SK-N-SH (cell line): ENCODE measurements around the gene TUBD1. TPM values are rescaled to one million over a fixed set of nuclear protein-coding genes. Genes with fewer than 3 reads are reported as not detected.

Experiments
- CTCF ChIA-PET: fragments of 300-600, 350-600 bp; formaldehyde crosslinking; extraction: SDS; loops from one replicate; lab custom pipeline; 2021; lab: Yijun Ruan, JAX
- POLR2A ChIA-PET: fragments of 350-600 bp; sonication (Branson Sonifier 250); formaldehyde crosslinking; extraction: SDS; loops from one replicate; lab custom pipeline; 2020; ENCODE audit warnings: antibody characterized with exemption, inconsistent platforms; lab: Yijun Ruan, JAX
- DNase-seq: peaks from one replicate; pipeline ENCODE4 v3.0.0; 2012
- H2AFZ ChIP-seq: fragments of 200-600 bp; sonication (generic); 2 replicates; pipeline ENCODE4 v1.8.1; 2016; ENCODE audit warnings: antibody characterized with exemption, mild to moderate bottlenecking, low read depth
- H3F3A ChIP-seq: fragments of 200-600 bp; sonication (generic); replicated peaks from 2 replicates; pipeline ENCODE3; 2016; ENCODE audit warnings: antibody characterized with exemption, mild to moderate bottlenecking; ENCODE audit not compliant: insufficient read depth
- H3K27ac ChIP-seq, 2 experiments: fragments of 200-500 bp in 1 of 2; fragments of 200-600 bp in 1 of 2; sonication (Bioruptor generic) in 1 of 2; sonication (generic), shearing (Covaris generic) in 1 of 2; 2 replicates each; pipeline versions ENCODE4 v1.5.1 to v1.6.1; 2014 to 2016; ENCODE audit warnings: low read depth in 2 of 2, inconsistent platforms in 1 of 2, low read length in 1 of 2, mild to moderate bottlenecking in 1 of 2, mixed read lengths in 1 of 2
- H3K27me3 ChIP-seq: fragments of 200-600 bp; sonication (generic), shearing (Covaris generic); 2 replicates; pipeline ENCODE4 v1.6.1; 2016; ENCODE audit warnings: mixed run types; ENCODE audit not compliant: insufficient read depth
- H3K36me3 ChIP-seq, 2 experiments: fragments of 200-500 bp in 1 of 2; fragments of 200-600 bp in 1 of 2; sonication (Bioruptor generic) in 1 of 2; sonication (generic) in 1 of 2; replicated peaks in 1 of 2; 2 replicates each; pipeline versions ENCODE3 to v1.5.1; 2014 to 2016; ENCODE audit warnings: low read length in 1 of 2, mild to moderate bottlenecking in 1 of 2; ENCODE audit not compliant: insufficient read depth in 2 of 2, control insufficient read depth in 1 of 2
- H3K4me1 ChIP-seq, 2 experiments: fragments of 200-500 bp in 1 of 2; fragments of 200-600 bp in 1 of 2; sonication (Bioruptor generic) in 1 of 2; sonication (generic), shearing (Covaris generic) in 1 of 2; 2 replicates each; pipeline versions ENCODE4 v1.5.1 to v1.6.1; 2014 to 2016; ENCODE audit warnings: low read depth in 1 of 2, low read length in 1 of 2, mixed run types in 1 of 2; ENCODE audit not compliant: insufficient read depth in 2 of 2, control insufficient read depth in 1 of 2
- H3K4me2 ChIP-seq: fragments of 200-600 bp; sonication (generic), shearing (Covaris generic); 2 replicates; pipeline ENCODE4 v1.6.1; 2017; ENCODE audit warnings: mixed run types
- H3K4me3 ChIP-seq, 2 experiments: fragments of 200-500 bp in 1 of 2; fragments of 200-600 bp in 1 of 2; sonication (Bioruptor generic) in 1 of 2; sonication (generic), shearing (Covaris generic) in 1 of 2; 2 replicates each; pipeline versions ENCODE4 v1.5.1 to v1.8.1; 2014 to 2016; ENCODE audit warnings: low read depth in 2 of 2, inconsistent platforms in 1 of 2, low read length in 1 of 2, mild to moderate bottlenecking in 1 of 2, mixed read lengths in 1 of 2, moderate library complexity in 1 of 2
- H3K79me2 ChIP-seq: fragments of 200-600 bp; sonication (generic); 2 replicates; pipeline ENCODE4 v1.8.1; 2017; ENCODE audit warnings: mild to moderate bottlenecking; ENCODE audit not compliant: insufficient read depth
- H3K9ac ChIP-seq: fragments of 200-600 bp; sonication (generic); 2 replicates; pipeline ENCODE4 v1.6.1; 2017; ENCODE audit warnings: mixed run types
- H3K9me2 ChIP-seq: fragments of 200-600 bp; sonication (generic); 2 replicates; pipeline ENCODE4 v1.6.1; 2017; ENCODE audit warnings: mixed run types
- H3K9me3 ChIP-seq: fragments of 200-600 bp; sonication (generic); 2 replicates; pipeline ENCODE4 v1.6.1; 2017; ENCODE audit warnings: mixed run types, mild to moderate bottlenecking, moderate library complexity
- H4K20me1 ChIP-seq: fragments of 200-600 bp; sonication (generic); 2 replicates; pipeline ENCODE4 v1.6.1; 2017; ENCODE audit warnings: mild to moderate bottlenecking, mixed run types; ENCODE audit not compliant: insufficient read depth
- CHD2 ChIP-seq: fragments of 150-350 bp; IDR thresholded peaks from 2 replicates; pipeline ENCODE4 v1.6.1; 2018; ENCODE audit warnings: low read length; ENCODE audit not compliant: partially characterized antibody
- EP300 ChIP-seq, 2 experiments: IDR thresholded peaks; 2 replicates each; pipeline versions ENCODE4 v1.4.0 to v1.6.1; 2012; ENCODE audit warnings: borderline replicate concordance in 1 of 2, low read depth in 1 of 2, low read length in 1 of 2
- EZH2phosphoT487 ChIP-seq: fragments of 200-600 bp; sonication (generic); IDR thresholded peaks from 2 replicates; pipeline ENCODE4 v1.6.1; 2017; ENCODE audit warnings: low read depth, mixed run types, mild to moderate bottlenecking, antibody characterized with exemption, moderate library complexity, borderline replicate concordance
- FOXJ3 ChIP-seq: sonication (generic); formaldehyde crosslinking; IDR thresholded peaks from 2 replicates; pipeline ENCODE4 v1.5.1; 2020; ENCODE audit warnings: mild to moderate bottlenecking, missing genetic modification reagents
- FOXM1 ChIP-seq: IDR thresholded peaks from 2 replicates; pipeline ENCODE4 v1.4.0; 2012; ENCODE audit warnings: low read depth, mild to moderate bottlenecking
- GABPA ChIP-seq: IDR thresholded peaks from 2 replicates; pipeline ENCODE4 v1.4.0; 2012; ENCODE audit warnings: low read depth, mild to moderate bottlenecking
- GATA2 ChIP-seq: sonication (generic); formaldehyde crosslinking; IDR thresholded peaks from 2 replicates; pipeline ENCODE4 v1.5.0; 2020; ENCODE audit warnings: mild to moderate bottlenecking, missing genetic modification reagents
- MEF2A ChIP-seq: IDR thresholded peaks from 2 replicates; pipeline ENCODE4 v1.4.0; 2012; ENCODE audit warnings: low read depth, borderline replicate concordance
- MXI1 ChIP-seq: IDR thresholded peaks from 2 replicates; pipeline ENCODE4 v1.6.1; 2012; ENCODE audit warnings: mild to moderate bottlenecking, low read depth, low read length, improper control_type of control experiment
- NFIC ChIP-seq: IDR thresholded peaks from 2 replicates; pipeline ENCODE4 v1.4.0; 2012; ENCODE audit warnings: borderline replicate concordance
- RCOR1 ChIP-seq: fragments of 150-350 bp; IDR thresholded peaks from 2 replicates; pipeline ENCODE4 v1.6.1; 2017; ENCODE audit warnings: antibody characterized with exemption, low read length
- SMC3 ChIP-seq: IDR thresholded peaks from 2 replicates; pipeline ENCODE4 v1.6.1; 2012; ENCODE audit warnings: low read depth, low read length, improper control_type of control experiment
- TCF12 ChIP-seq: IDR thresholded peaks from 2 replicates; pipeline ENCODE4 v1.4.0; 2012
- TEAD4 ChIP-seq: IDR thresholded peaks from 2 replicates; pipeline ENCODE4 v1.4.0; 2012; ENCODE audit warnings: mild to moderate bottlenecking, borderline replicate concordance; ENCODE audit not compliant: insufficient read depth
- YY1 ChIP-seq: IDR thresholded peaks from 2 replicates; pipeline ENCODE4 v1.4.0; 2012; ENCODE audit warnings: low read depth, mild to moderate bottlenecking
- WGBS: methylation state at CpG from one replicate; pipeline ENCODE4 v1.1.6; 2017; ENCODE audit warnings: low lambda C conversion rate; 5-methylcytosine and 5-hydroxymethylcytosine counted together
- polyA plus RNA-seq, 3 experiments: library from polyadenylated mRNA; depleted of rRNA; stranded (reverse); fragments of >200 nt; gene quantifications; 2 replicates each; pipeline ENCODE4 v1.2.3, GENCODE V29; 2012
- TF ChIP-seq, protein P1 (sequence below): fragments of 150-350 bp; IDR thresholded peaks from 2 replicates; pipeline ENCODE4 v1.6.1; 2016; ENCODE audit warnings: mild to moderate bottlenecking, low read depth, low read length
- TF ChIP-seq, protein P2 (sequence below): IDR thresholded peaks from 2 replicates; pipeline ENCODE4 v1.6.1; 2012; ENCODE audit warnings: mild to moderate bottlenecking, low read depth, low read length, moderate library complexity
- TF ChIP-seq, protein P3 (sequence below): IDR thresholded peaks from 2 replicates; pipeline ENCODE4 v1.4.0; 2012; ENCODE audit warnings: low read depth

TUBD1 gene
- polyA plus RNA-seq, 1 of the 3 experiments (the other 2 are of a cell fraction) = 3.2 TPM

DNA sequence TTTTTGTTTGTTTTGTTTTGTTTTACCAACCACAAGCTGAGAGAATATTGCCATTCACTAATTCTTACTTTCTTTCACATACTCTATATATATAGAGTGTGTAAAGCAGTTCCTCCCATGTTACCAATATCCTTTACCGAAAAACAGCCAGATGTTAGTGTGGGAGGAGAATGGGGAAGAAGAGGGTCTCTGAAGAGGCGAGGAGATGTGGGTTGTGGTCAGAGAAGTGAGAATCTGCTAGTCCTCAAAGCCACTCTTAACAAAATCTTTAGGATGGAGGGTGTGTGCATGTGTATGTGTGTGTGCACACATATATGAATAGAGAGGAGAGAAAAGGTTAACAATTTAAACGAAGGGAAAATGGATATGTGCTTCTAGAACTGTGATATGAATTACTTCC, 80.6 kb downstream of the TUBD1 start:
- POLR2A ChIA-PET = no interaction called here
- H3K4me2 ChIP-seq = no peak overlapping the region
- TF ChIP-seq MEF2A = no peak
- no peak for TF ChIP-seq YY1
- TF ChIP-seq TEAD4 = no peak
- no peak for TF ChIP-seq MXI1
- TF ChIP-seq EP300 (IDR thresholded peaks at IDR 0.05; ENCODE audit: borderline replicate concordance in 1 of 2, low read depth in 1 of 2, low read length in 1 of 2) = no peak
- no peak for TF ChIP-seq FOXM1
- no peak for TF ChIP-seq TCF12
- TF ChIP-seq, protein P1, sequence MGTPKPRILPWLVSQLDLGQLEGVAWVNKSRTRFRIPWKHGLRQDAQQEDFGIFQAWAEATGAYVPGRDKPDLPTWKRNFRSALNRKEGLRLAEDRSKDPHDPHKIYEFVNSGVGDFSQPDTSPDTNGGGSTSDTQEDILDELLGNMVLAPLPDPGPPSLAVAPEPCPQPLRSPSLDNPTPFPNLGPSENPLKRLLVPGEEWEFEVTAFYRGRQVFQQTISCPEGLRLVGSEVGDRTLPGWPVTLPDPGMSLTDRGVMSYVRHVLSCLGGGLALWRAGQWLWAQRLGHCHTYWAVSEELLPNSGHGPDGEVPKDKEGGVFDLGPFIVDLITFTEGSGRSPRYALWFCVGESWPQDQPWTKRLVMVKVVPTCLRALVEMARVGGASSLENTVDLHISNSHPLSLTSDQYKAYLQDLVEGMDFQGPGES = no peak
- no peak for TF ChIP-seq GABPA
- TF ChIP-seq, protein P2, sequence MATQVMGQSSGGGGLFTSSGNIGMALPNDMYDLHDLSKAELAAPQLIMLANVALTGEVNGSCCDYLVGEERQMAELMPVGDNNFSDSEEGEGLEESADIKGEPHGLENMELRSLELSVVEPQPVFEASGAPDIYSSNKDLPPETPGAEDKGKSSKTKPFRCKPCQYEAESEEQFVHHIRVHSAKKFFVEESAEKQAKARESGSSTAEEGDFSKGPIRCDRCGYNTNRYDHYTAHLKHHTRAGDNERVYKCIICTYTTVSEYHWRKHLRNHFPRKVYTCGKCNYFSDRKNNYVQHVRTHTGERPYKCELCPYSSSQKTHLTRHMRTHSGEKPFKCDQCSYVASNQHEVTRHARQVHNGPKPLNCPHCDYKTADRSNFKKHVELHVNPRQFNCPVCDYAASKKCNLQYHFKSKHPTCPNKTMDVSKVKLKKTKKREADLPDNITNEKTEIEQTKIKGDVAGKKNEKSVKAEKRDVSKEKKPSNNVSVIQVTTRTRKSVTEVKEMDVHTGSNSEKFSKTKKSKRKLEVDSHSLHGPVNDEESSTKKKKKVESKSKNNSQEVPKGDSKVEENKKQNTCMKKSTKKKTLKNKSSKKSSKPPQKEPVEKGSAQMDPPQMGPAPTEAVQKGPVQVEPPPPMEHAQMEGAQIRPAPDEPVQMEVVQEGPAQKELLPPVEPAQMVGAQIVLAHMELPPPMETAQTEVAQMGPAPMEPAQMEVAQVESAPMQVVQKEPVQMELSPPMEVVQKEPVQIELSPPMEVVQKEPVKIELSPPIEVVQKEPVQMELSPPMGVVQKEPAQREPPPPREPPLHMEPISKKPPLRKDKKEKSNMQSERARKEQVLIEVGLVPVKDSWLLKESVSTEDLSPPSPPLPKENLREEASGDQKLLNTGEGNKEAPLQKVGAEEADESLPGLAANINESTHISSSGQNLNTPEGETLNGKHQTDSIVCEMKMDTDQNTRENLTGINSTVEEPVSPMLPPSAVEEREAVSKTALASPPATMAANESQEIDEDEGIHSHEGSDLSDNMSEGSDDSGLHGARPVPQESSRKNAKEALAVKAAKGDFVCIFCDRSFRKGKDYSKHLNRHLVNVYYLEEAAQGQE = no peak
- TF ChIP-seq FOXJ3 (CRISPR knock-in tag) = no peak
- TF ChIP-seq GATA2 (CRISPR knock-in tag) = no peak
- TF ChIP-seq RCOR1 = no peak
- no peak for TF ChIP-seq EZH2phosphoT487
- TF ChIP-seq SMC3 = no peak
- no peak for TF ChIP-seq CHD2
- TF ChIP-seq, protein P3, sequence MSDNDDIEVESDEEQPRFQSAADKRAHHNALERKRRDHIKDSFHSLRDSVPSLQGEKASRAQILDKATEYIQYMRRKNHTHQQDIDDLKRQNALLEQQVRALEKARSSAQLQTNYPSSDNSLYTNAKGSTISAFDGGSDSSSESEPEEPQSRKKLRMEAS = no peak
- no peak for TF ChIP-seq NFIC
- H3K9me3 ChIP-seq = no peaks in the 10 kb centered on the region
- H3K9me2 ChIP-seq = no peaks in the 10 kb centered on the region
- H3K4me3 ChIP-seq = no peak overlapping the region
- peak overlapping the region; percentile 32; the same call in 1 of the 2 replicates for H3K9ac ChIP-seq
- H3K36me3 ChIP-seq = peaks cover 11 to 36% of the 10 kb centered on the region in 2 experiments
- no peaks in the 10 kb centered on the region for H3K27me3 ChIP-seq
- no peak for DNase-seq
- WGBS = 95% methylated on average over 3 of the region's 3 CpGs
- no peaks in the 10 kb centered on the region for H4K20me1 ChIP-seq
- CTCF ChIA-PET = interaction anchor here (0.6 kb wide), 1 partner anchor 496 kb away, joined by 3 read pairs; no protein-coding TSS in a partner anchor
- H2AFZ ChIP-seq = no peak overlapping the region
- H3F3A ChIP-seq = peaks cover 37% of the 10 kb centered on the region
- H3K4me1 ChIP-seq = peaks cover 0 to 33% of the 10 kb centered on the region in 2 experiments; a peak in 3 of 4 replicates
- peak overlapping the region; percentile 77 to 80; a peak in 3 of 4 replicates for H3K27ac ChIP-seq
- peaks cover 26% of the 10 kb centered on the region for H3K79me2 ChIP-seq
